LNCAP (cell line): ENCODE measurements around the gene SLC12A5.

Experiments used
- CTCF ChIP-seq: fragments of 450-650 bp; IDR thresholded peaks from 2 replicates; pipeline ENCODE4 v1.5.1; 2017; ENCODE audit warnings: mild to moderate bottlenecking

SLC12A5 gene

GRCh38 chr20:46010491-46011391, 18.3 kb upstream of the SLC12A5 start:
- no peak for TF ChIP-seq CTCF

GRCh38 chr20:46011631-46012482, 17.2 kb upstream of the SLC12A5 start:
- peak; percentile 56 for TF ChIP-seq CTCF

- no peak for TF ChIP-seq CTCF
Observed at GRCh38 chr20:46012921-46013320, 16.1 kb upstream of the SLC12A5 start.

- TF ChIP-seq CTCF = no peak
Observed at GRCh38 chr20:46013322-46013828, 15.6 kb upstream of the SLC12A5 start.

- TF ChIP-seq CTCF = peak; percentile 97
Observed at GRCh38 chr20:46013829-46014516, 15.0 kb upstream of the SLC12A5 start.

- no peak for TF ChIP-seq CTCF
Observed at GRCh38 chr20:46014517-46015396, 14.3 kb upstream of the SLC12A5 start.
